GM23248 (cell line): ENCODE data around the gene ZNHIT3. TPM values are rescaled to one million over a fixed set of nuclear protein-coding genes. Genes with fewer than 3 reads are reported as not detected.

Source experiments
- DNase-seq: peaks from one replicate; pipeline ENCODE4 v3.0.0-alpha.2; 2015
- H2AFZ ChIP-seq: fragments of 200-600 bp; sonication (generic); 2 replicates; pipeline ENCODE4 v1.6.1; 2016; ENCODE audit warnings: antibody characterized with exemption
- H3F3A ChIP-seq: fragments of 200-600 bp; sonication (generic); 2 replicates; pipeline ENCODE4 v1.6.1; 2016; ENCODE audit warnings: mild to moderate bottlenecking, antibody characterized with exemption, mixed run types; ENCODE audit not compliant: insufficient read depth
- H3K27ac ChIP-seq: fragments of 200-600 bp; sonication (generic); 2 replicates; pipeline ENCODE4 v1.5.1; 2016; ENCODE audit warnings: mild to moderate bottlenecking
- H3K27me3 ChIP-seq: fragments of 200-600 bp; sonication (generic); replicated peaks from 2 replicates; pipeline ENCODE4 v1.6.1; 2016; ENCODE audit warnings: mild to moderate bottlenecking; ENCODE audit not compliant: insufficient read depth
- H3K36me3 ChIP-seq: fragments of 200-600 bp; sonication (generic); 2 replicates; pipeline ENCODE4 v1.6.1; 2016; ENCODE audit warnings: low read depth, mild to moderate bottlenecking
- H3K4me1 ChIP-seq: fragments of 200-600 bp; sonication (generic); 2 replicates; pipeline ENCODE4 v1.6.1; 2016; ENCODE audit warnings: mild to moderate bottlenecking; ENCODE audit not compliant: insufficient read depth
- H3K4me2 ChIP-seq: fragments of 200-600 bp; sonication (generic); one replicate; pipeline ENCODE4 v1.6.1; 2016; ENCODE audit warnings: mild to moderate bottlenecking; ENCODE audit not compliant: unreplicated experiment
- H3K4me3 ChIP-seq: fragments of 200-600 bp; sonication (generic); 2 replicates; pipeline ENCODE4 v1.5.1; 2016; ENCODE audit warnings: mild to moderate bottlenecking
- H3K79me2 ChIP-seq: fragments of 200-600 bp; sonication (generic); 2 replicates; pipeline ENCODE4 v1.6.1; 2016; ENCODE audit warnings: mild to moderate bottlenecking; ENCODE audit not compliant: insufficient read depth
- H3K9ac ChIP-seq: fragments of 200-600 bp; sonication (generic); 2 replicates; pipeline ENCODE4 v1.6.1; 2016; ENCODE audit warnings: mild to moderate bottlenecking
- H3K9me2 ChIP-seq: fragments of 200-600 bp; sonication (generic); 2 replicates; pipeline ENCODE4 v1.6.1; 2016; ENCODE audit warnings: mixed run types, mild to moderate bottlenecking, moderate library complexity; ENCODE audit not compliant: insufficient read depth
- H3K9me3 ChIP-seq: fragments of 200-600 bp; sonication (generic); one replicate; pipeline ENCODE4 v1.6.1; 2017; ENCODE audit warnings: low read depth
- H4K20me1 ChIP-seq: fragments of 200-600 bp; sonication (generic); 2 replicates; pipeline ENCODE4 v1.6.0; 2016; ENCODE audit not compliant: insufficient read depth
- EZH2 ChIP-seq: fragments of 200-600 bp; sonication (generic); IDR thresholded peaks from 2 replicates; pipeline ENCODE4 v1.6.1; 2018; ENCODE audit warnings: antibody characterized with exemption, mild to moderate bottlenecking; ENCODE audit not compliant: insufficient read depth, poor library complexity, severe bottlenecking
- EZH2phosphoT487 ChIP-seq: fragments of 200-600 bp; sonication (generic); IDR thresholded peaks from 2 replicates; pipeline ENCODE4 v1.6.1; 2018; ENCODE audit warnings: antibody characterized with exemption, moderate library complexity, mild to moderate bottlenecking, low read depth; ENCODE audit not compliant: insufficient read depth
- WGBS, 2 experiments: methylation state at CpG; one replicate each; pipeline ENCODE4 v1.1.6; 2015 to 2017; ENCODE audit warnings: low lambda C conversion rate in 2 of 2, low coverage in 1 of 2; ENCODE audit errors: missing lambda C conversion rate in 2 of 2; 5-methylcytosine and 5-hydroxymethylcytosine counted together
- in situ Hi-C: fragments of 300-500 bp; cut with MboI; formaldehyde crosslinking; loops from 2 replicates; pipeline ENCODE4 v1.15.0; 2020
- polyA plus RNA-seq: library from polyadenylated mRNA; unstranded; fragments of >200 nt; fragmentation: Nextera tagmentation; extraction: Ambion mirVana; gene quantifications from 2 replicates; pipeline ENCODE4 v1.2.1, GENCODE V29; 2016
- total RNA-seq: library from RNA; depleted of rRNA; stranded (reverse); fragments of >200 nt; shearing (Covaris generic); gene quantifications from 2 replicates; pipeline ENCODE4 v1.2.3, GENCODE V29; 2014

Gene ZNHIT3
- total and polyA plus RNA-seq, 2 experiments from 2014 or later: 28.4 to 52.0 TPM

DNA sequence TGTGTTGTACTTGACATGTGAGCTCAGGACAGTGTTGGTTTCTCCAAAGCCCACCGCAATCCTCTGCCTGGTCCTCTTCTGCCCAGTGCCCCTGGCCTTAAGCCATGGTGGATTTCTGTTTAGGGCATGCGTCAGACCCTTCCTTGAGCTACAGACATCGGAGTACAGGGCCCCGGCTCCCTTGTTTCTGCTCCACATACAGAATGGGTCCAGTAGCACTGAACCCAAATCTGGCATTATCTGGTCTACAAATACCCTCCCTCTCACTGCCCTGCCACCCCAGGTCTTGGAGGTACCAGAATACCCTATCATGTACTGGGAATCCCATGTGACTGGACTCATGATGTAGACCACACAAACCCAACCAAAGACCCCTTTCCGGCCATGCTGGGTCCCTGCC is 27.4 kb upstream of the ZNHIT3 start:
- in situ Hi-C loops: loop anchor here (25.0 kb wide), 1 partner anchor 497 kb away; no protein-coding TSS in a partner anchor
- 32 to 38% methylated on average over 2 to 4 of the region's 5 CpGs for WGBS, 2 experiments
- Histone ChIP-seq H3K9me2 (no peaks in the 10 kb centered on the region), H3K27me3 (peaks cover 6% of the 10 kb centered on the region; the same call in 1 of the 2 replicates), H3K9me3 (no peaks in the 10 kb centered on the region), H3K4me1 (no peaks in the 10 kb centered on the region), H3K36me3 (no peaks in the 10 kb centered on the region), H3F3A (no peaks in the 10 kb centered on the region), H2AFZ (no peak overlapping the region), H3K9ac (no peak overlapping the region), H3K27ac (no peak overlapping the region), H3K4me2 (no peak overlapping the region), H3K79me2 (no peaks in the 10 kb centered on the region), H3K4me3 (no peak overlapping the region), H4K20me1 (no peaks in the 10 kb centered on the region)
- TF ChIP-seq EZH2: no peak
- DNase-seq: no peak

DNA sequence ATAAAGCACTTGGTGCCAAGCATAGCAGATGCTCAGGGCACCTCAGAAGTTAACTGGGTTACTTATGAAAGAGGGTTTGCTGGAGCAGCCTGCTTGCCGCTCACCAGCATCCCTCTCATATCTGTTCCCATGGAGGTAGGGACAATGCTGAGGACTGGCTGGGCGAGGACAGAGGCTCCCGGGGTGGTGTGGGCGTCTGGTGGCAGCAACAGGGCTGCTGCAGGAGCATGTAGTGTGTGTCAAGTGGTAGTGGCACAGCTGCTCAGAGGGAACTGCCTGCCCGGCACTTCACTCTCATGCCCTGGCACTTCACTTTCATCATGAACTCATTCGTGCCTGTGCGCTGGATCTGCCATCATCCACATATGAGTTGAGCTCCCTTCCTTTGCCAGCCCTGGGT is 26.9 kb upstream of the ZNHIT3 start:
- Histone ChIP-seq H3K9me3 (no peaks in the 10 kb centered on the region), H3K27me3 (peaks cover 6% of the 10 kb centered on the region; the same call in 1 of the 2 replicates), H3K9me2 (no peaks in the 10 kb centered on the region), H2AFZ (no peak overlapping the region), H3K9ac (no peak overlapping the region), H3F3A (no peaks in the 10 kb centered on the region), H3K4me3 (no peak overlapping the region), H4K20me1 (no peaks in the 10 kb centered on the region), H3K79me2 (no peaks in the 10 kb centered on the region), H3K4me1 (no peaks in the 10 kb centered on the region), H3K4me2 (no peak overlapping the region), H3K36me3 (no peaks in the 10 kb centered on the region), H3K27ac (no peak overlapping the region)
- 37 to 39% methylated on average over 7 of the region's 7 CpGs for WGBS, 2 experiments
- TF ChIP-seq EZH2phosphoT487 (no peak), EZH2 (no peak)
- DNase-seq: no peak
- in situ Hi-C loops: loop anchor here (25.0 kb wide), 1 partner anchor 497 kb away; no protein-coding TSS in a partner anchor

DNA sequence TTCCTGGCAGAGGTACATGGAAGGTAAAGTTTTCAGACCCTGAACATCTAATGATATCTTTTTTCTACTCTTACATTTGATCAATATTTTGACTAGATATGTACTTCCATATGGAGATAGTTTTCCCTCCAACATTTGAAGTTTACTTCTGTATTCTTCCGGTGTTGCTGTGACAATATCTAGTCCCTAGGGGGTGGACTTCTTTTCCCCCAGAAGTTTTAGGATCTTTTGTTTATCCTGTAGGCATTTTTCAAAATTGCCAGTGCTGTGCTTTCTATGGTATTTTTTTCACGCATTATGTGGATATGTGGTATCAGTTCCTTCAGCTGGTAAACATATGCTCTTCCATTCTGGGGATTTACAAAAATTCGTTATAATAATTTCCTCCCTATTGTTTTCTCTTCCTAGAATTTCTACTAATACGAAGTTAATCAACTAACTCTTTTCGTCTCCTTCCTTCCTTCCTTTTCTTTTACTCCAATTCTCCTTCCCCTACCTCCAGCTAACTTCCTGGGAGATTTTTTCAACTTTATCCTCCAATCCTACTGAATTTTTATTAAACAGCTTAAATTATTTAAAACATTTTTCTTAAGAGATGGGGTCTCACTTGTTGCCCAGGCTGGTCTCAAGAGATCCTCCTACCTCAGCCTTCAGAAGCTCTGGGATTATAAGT is 26.1 kb upstream of the ZNHIT3 start:
- no peaks in the 10 kb centered on the region for H4K20me1 ChIP-seq
- H2AFZ ChIP-seq: no peak overlapping the region
- no peaks in the 10 kb centered on the region for H3K9me2 ChIP-seq
- no peaks in the 10 kb centered on the region for H3K4me1 ChIP-seq
- no peaks in the 10 kb centered on the region for H3K79me2 ChIP-seq
- no peak overlapping the region for H3K4me3 ChIP-seq
- no peak for DNase-seq
- H3F3A ChIP-seq: no peaks in the 10 kb centered on the region
- H3K4me2 ChIP-seq: no peak overlapping the region
- TF ChIP-seq EZH2 (no peak), EZH2phosphoT487 (no peak)
- H3K9me3 ChIP-seq: no peaks in the 10 kb centered on the region
- in situ Hi-C loops: loop anchor here (25.0 kb wide), 1 partner anchor 498 kb away; no protein-coding TSS in a partner anchor
- no peak overlapping the region for H3K27ac ChIP-seq
- peaks cover 6% of the 10 kb centered on the region; the same call in 1 of the 2 replicates for H3K27me3 ChIP-seq
- H3K9ac ChIP-seq: no peak overlapping the region
- no peaks in the 10 kb centered on the region for H3K36me3 ChIP-seq
- 19 to 21% methylated on average over 5 of the region's 5 CpGs for WGBS, 2 experiments

DNA sequence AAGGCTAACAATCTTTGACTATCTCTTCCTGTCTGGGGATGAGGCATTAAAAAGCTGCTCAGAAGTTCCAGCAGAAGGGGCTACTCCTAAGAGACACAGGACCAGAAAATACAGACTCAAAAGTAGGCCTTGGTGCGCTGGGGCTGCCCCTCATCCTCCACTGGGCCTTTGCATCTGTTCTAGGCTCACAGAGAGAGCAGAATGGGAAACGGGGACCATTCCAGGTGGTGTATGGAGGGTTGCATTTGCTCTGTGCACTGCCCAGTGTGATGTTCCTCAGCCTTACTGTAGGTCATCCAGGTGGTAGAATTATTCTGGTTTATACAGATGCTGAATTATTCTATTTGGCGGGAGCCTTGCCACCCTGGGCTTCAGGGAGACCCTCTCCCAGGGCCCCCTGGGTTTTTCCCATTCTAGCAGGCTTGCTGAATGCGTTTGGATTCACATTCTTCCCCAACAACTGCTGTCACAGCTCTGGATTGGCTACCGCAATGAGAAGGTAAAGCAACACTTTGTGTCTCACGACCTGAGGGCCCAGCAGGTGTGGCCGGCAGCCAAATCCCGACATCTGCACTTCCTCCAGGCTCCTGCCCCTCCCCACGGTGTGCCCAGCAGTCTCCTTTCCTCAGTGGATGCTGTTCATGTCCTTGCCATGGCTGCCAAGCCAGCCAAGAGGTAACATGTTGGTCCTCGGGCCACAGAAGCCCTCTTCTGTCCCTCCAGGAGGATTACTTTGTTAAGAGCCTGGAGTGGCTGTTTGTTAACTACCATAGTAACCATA is 25.0 kb upstream of the ZNHIT3 start:
- Histone ChIP-seq H3K9me3 (no peaks in the 10 kb centered on the region), H3K4me2 (no peak overlapping the region), H3K36me3 (no peaks in the 10 kb centered on the region), H3K27ac (no peak overlapping the region), H3K9me2 (no peaks in the 10 kb centered on the region), H3F3A (no peaks in the 10 kb centered on the region), H4K20me1 (no peaks in the 10 kb centered on the region), H3K4me3 (no peak overlapping the region), H2AFZ (no peak overlapping the region), H3K79me2 (no peaks in the 10 kb centered on the region), H3K4me1 (no peaks in the 10 kb centered on the region), H3K27me3 (peaks cover 6% of the 10 kb centered on the region; the same call in 1 of the 2 replicates), H3K9ac (no peak overlapping the region)
- TF ChIP-seq EZH2phosphoT487: no peak
- TF ChIP-seq EZH2: no peak
- WGBS, 2 experiments: 16 to 19% methylated on average over 10 of the region's 10 CpGs
- in situ Hi-C loops: loop anchor here (25.0 kb wide), 1 partner anchor 499 kb away; no protein-coding TSS in a partner anchor
- no peak for DNase-seq
